ENCODE measurements around the gene PDE6A.
A peak's percentile ranks its signal among the peaks of the same experiment; 100 is the strongest.

PDE6A gene

DNA sequence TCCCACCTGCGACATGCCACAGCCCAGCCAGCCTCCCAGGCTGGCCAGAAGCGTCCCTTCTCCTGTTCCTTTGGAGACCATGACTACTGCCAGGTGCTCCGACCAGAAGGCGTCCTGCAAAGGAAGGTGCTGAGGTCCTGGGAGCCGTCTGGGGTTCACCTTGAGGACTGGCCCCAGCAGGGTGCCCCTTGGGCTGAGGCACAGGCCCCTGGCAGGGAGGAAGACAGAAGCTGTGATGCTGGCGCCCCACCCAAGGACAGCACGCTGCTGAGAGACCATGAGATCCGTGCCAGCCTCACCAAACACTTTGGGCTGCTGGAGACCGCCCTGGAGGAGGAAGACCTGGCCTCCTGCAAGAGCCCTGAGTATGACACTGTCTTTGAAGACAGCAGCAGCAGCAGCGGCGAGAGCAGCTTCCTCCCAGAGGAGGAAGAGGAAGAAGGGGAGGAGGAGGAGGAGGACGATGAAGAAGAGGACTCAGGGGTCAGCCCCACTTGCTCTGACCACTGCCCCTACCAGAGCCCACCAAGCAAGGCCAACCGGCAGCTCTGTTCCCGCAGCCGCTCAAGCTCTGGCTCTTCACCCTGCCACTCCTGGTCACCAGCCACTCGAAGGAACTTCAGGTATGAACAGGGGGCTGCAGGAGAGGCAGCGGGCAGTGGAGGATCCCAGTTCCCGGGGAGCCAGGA lies 108.0 kb downstream of the PDE6A start:
- H3K4me2 ChIP-seq (ENCODE audit: low read length): no peak overlapping the region
- peaks cover 4% of the 10 kb centered on the region for H3K79me2 ChIP-seq
- no peaks in the 10 kb centered on the region for H3K4me1 ChIP-seq
- no peaks in the 10 kb centered on the region for H3K9me3 ChIP-seq (ENCODE audit: control insufficient read depth, low read length)
- TF ChIP-seq CTCF (IDR thresholded peaks at IDR 0.05): no peak
- no peak overlapping the region for H3K9ac ChIP-seq
- H3K27me3 ChIP-seq (ENCODE audit: control insufficient read depth, insufficient read depth, low read length): no peaks in the 10 kb centered on the region
- no peak overlapping the region for H3K27ac ChIP-seq
- H3K36me3 ChIP-seq (ENCODE audit: control insufficient read depth, insufficient read depth, low read length): no peaks in the 10 kb centered on the region
- H3K4me3 ChIP-seq (ENCODE audit: low read depth, low read length): no peak overlapping the region
- no peak overlapping the region for H2AFZ ChIP-seq

DNA sequence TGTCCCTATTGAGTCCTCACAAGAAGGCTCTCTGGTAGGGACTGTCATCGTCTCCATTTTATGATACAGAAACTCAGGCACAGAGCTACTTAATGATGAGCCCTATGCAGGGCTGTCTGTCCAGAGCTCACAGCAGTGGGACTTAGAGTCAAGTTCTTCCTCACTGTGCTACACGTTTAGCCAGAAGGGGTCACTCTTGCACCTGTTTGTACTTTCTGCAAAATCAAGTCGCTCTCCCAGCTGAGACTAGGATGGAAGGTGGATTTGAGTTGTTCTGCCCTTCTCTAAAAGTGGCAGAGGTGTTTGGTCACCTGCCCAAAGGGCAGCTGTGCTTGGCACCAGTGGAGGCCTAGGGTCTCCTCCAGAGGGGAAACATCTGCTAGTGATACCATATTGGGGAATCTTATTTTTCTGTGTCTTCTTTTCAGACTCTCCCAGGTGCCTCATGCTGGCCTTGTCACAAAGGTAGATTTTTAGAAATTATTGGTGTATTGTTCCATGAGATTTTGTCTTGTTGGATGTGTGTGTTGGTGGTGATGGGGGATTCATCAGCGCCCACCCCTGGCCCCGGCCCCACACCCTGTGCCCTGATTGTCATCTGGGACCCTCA lies 110.2 kb downstream of the PDE6A start:
- peak; percentile 65 for TF ChIP-seq CTCF (IDR thresholded peaks at IDR 0.05)
- Histone ChIP-seq H3K27ac (no peak overlapping the region), H3K36me3 (ENCODE audit: control insufficient read depth, insufficient read depth, low read length) (no peaks in the 10 kb centered on the region)

DNA sequence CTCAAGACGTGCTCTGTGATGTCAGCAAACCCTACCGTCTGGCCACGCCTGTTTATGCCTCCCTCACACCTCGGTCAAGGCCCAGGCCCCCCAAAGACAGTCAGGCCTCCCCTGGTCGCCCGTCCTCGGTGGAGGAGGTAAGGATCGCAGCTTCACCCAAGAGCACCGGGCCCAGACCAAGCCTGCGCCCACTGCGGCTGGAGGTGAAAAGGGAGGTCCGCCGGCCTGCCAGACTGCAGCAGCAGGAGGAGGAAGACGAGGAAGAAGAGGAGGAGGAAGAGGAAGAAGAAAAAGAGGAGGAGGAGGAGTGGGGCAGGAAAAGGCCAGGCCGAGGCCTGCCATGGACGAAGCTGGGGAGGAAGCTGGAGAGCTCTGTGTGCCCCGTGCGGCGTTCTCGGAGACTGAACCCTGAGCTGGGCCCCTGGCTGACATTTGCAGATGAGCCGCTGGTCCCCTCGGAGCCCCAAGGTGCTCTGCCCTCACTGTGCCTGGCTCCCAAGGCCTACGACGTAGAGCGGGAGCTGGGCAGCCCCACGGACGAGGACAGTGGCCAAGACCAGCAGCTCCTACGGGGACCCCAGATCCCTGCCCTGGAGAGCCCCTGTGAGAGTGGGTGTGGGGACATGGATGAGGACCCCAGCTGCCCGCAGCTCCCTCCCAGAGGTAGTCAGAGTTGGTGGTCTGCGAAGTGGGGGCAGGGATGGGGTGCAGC lies 111.3 kb downstream of the PDE6A start:
- peaks cover under 1% of the 10 kb centered on the region for H3K4me1 ChIP-seq

More for the DNA sequence above, 110.2 kb downstream of the PDE6A start:
- Histone ChIP-seq H2AFZ (no peak overlapping the region), H3K27me3 (ENCODE audit: control insufficient read depth, insufficient read depth, low read length) (no peaks in the 10 kb centered on the region), H3K4me1 (no peaks in the 10 kb centered on the region), H3K4me3 (ENCODE audit: low read depth, low read length) (no peak overlapping the region), H3K9me3 (ENCODE audit: control insufficient read depth, low read length) (no peaks in the 10 kb centered on the region), H3K9ac (no peak overlapping the region), H3K79me2 (peaks cover 4% of the 10 kb centered on the region), H3K4me2 (ENCODE audit: low read length) (no peak overlapping the region)

DNA sequence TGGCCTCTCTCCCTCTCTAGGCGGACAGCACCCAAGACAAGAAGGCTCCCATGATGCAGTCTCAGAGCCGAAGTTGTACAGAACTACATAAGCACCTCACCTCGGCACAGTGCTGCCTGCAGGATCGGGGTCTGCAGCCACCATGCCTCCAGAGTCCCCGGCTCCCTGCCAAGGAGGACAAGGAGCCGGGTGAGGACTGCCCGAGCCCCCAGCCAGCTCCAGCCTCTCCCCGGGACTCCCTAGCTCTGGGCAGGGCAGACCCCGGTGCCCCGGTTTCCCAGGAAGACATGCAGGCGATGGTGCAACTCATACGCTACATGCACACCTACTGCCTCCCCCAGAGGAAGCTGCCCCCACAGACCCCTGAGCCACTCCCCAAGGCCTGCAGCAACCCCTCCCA lies 112.0 kb downstream of the PDE6A start:
- Histone ChIP-seq H3K27me3 (ENCODE audit: control insufficient read depth, insufficient read depth, low read length) (no peaks in the 10 kb centered on the region), H3K9ac (no peak overlapping the region), H3K36me3 (ENCODE audit: control insufficient read depth, insufficient read depth, low read length) (no peaks in the 10 kb centered on the region), H2AFZ (no peak overlapping the region), H3K27ac (no peak overlapping the region), H3K9me3 (ENCODE audit: control insufficient read depth, low read length) (no peaks in the 10 kb centered on the region), H3K4me2 (ENCODE audit: low read length) (no peak overlapping the region), H3K4me1 (peaks cover 7% of the 10 kb centered on the region), H3K79me2 (peaks cover 4% of the 10 kb centered on the region), H3K4me3 (ENCODE audit: low read depth, low read length) (no peak overlapping the region)
- no peak for TF ChIP-seq CTCF (IDR thresholded peaks at IDR 0.05)

More for the DNA sequence above, 111.3 kb downstream of the PDE6A start:
- H3K27ac ChIP-seq: no peak overlapping the region
- no peaks in the 10 kb centered on the region for H3K36me3 ChIP-seq (ENCODE audit: control insufficient read depth, insufficient read depth, low read length)
- no peak overlapping the region for H3K4me3 ChIP-seq (ENCODE audit: low read depth, low read length)
- no peak overlapping the region for H3K9ac ChIP-seq
- no peaks in the 10 kb centered on the region for H3K9me3 ChIP-seq (ENCODE audit: control insufficient read depth, low read length)
- H3K4me2 ChIP-seq (ENCODE audit: low read length): no peak overlapping the region
- H3K27me3 ChIP-seq (ENCODE audit: control insufficient read depth, insufficient read depth, low read length): no peaks in the 10 kb centered on the region
- peaks cover 4% of the 10 kb centered on the region for H3K79me2 ChIP-seq
- no peak for TF ChIP-seq CTCF (IDR thresholded peaks at IDR 0.05)
- H2AFZ ChIP-seq: no peak overlapping the region

All from parathyroid adenoma (tissue), 2 donors.